Astrocyte of the cerebellum (primary cell): ENCODE data around the gene XRN1.
"Not testable (repeated sequence)": the region's sequence is repeated elsewhere in the genome, so short reads cannot be mapped to it uniquely, and the experiment has no call there.

ENCODE experiments used
- DNase-seq: peaks from one replicate; pipeline ENCODE4 v3.0.0-alpha.2; 2011; ENCODE audit warnings: low read depth
- H3K4me3 ChIP-seq: 2 replicates; pipeline ENCODE4 v1.5.1; 2011; ENCODE audit warnings: mild to moderate bottlenecking, low read depth, low read length, moderate library complexity
- CTCF ChIP-seq: IDR thresholded peaks from 2 replicates; pipeline ENCODE4 v1.5.1; 2012; ENCODE audit warnings: low read length, low read depth, moderate library complexity, mild to moderate bottlenecking; ENCODE audit errors: missing control alignments
- in situ Hi-C: cut with HindIII; loops from 2 replicates; pipeline ENCODE4 v1.10.0; 2017; ENCODE audit warnings: low sequenced_read_pairs

XRN1 gene

GRCh38 chr3:142356818-142357217, 91.0 kb downstream of the XRN1 start:
- TF ChIP-seq CTCF = no peak
- in situ Hi-C loops = no loop called here
- no peak for DNase-seq
- H3K4me3 ChIP-seq = no peak overlapping the region

- in situ Hi-C loops = no loop called here
- no peak overlapping the region for H3K4me3 ChIP-seq
- DNase-seq = no peak
- no peak for TF ChIP-seq CTCF
These were observed 92.1 kb downstream of the XRN1 start for GRCh38 chr3:142355692-142356091.

- H3K4me3 ChIP-seq = no peak overlapping the region
- no peak for TF ChIP-seq CTCF
- in situ Hi-C loops = no loop called here
- no peak for DNase-seq
These were observed 93.8 kb downstream of the XRN1 start for GRCh38 chr3:142354076-142354475.

GRCh38 chr3:142353571-142353970, 94.3 kb downstream of the XRN1 start:
- no peak overlapping the region for H3K4me3 ChIP-seq
- DNase-seq = no peak
- TF ChIP-seq CTCF = no peak
- in situ Hi-C loops = no loop called here

- H3K4me3 ChIP-seq, in situ Hi-C loops, DNase-seq: not testable (repeated sequence)
These were observed 95.1 kb downstream of the XRN1 start for GRCh38 chr3:142352698-142353097.

GRCh38 chr3:142348460-142348859, 99.4 kb downstream of the XRN1 start:
- in situ Hi-C loops = no loop called here
- no peak overlapping the region for H3K4me3 ChIP-seq
- DNase-seq = no peak
- no peak for TF ChIP-seq CTCF

GRCh38 chr3:142337994-142338393, 109.8 kb downstream of the XRN1 start:
- DNase-seq = no peak
- in situ Hi-C loops = no loop called here
- TF ChIP-seq CTCF = no peak
- no peak overlapping the region for H3K4me3 ChIP-seq
